Gastroesophageal sphincter (tissue), 3 donors: Measurements from ENCODE around the gene PPP1R3E.

Experiments
- CTCF ChIP-seq, 4 experiments: fragments of 200-600 bp in 2 of 4; fragments of 450-650 bp in 2 of 4; sonication (generic) in 1 of 4; IDR thresholded peaks; one replicate each; pipeline ENCODE4 v1.5.1; 2017 to 2019; ENCODE audit warnings: antibody characterized with exemption in 4 of 4, mild to moderate bottlenecking in 2 of 4, moderate library complexity in 2 of 4
- POLR2A ChIP-seq, 2 donors: fragments of 450-650 bp; IDR thresholded peaks; one replicate each; pipeline ENCODE4 v1.6.1; 2017; ENCODE audit warnings: antibody characterized with exemption in 2 of 2, mild to moderate bottlenecking in 2 of 2, moderate library complexity in 1 of 2

DNA sequence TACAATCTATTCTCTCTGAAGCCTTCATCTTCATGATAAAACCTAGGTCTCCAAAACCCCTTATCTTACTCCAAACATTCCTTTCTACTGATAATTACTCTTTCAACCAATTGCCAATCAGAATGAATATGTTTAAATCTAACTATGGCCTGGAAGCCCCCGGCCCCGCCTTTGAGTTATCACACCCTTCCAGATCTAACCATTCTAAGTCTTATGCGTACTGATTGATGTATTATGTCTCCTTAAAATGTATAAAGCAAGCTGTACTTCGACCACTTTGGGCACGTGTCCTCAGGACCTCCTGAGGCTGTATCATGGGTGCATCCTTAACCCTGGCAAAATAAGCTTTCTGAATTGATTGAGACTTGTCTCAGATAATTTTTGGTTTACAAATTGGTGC lies 33.0 kb upstream of the PPP1R3E start:
- no peak for TF ChIP-seq POLR2A (IDR thresholded peaks at IDR 0.05)
- no peak for TF ChIP-seq CTCF (IDR thresholded peaks at IDR 0.05)
